ENCODE measurements around the gene GPC3. TPM values are rescaled to one million over a fixed set of nuclear protein-coding genes. Genes with fewer than 3 reads are reported as not detected.

GPC3 gene
- total RNA-seq, 1 experiment from 2014 or later = 5.7 TPM

DNA sequence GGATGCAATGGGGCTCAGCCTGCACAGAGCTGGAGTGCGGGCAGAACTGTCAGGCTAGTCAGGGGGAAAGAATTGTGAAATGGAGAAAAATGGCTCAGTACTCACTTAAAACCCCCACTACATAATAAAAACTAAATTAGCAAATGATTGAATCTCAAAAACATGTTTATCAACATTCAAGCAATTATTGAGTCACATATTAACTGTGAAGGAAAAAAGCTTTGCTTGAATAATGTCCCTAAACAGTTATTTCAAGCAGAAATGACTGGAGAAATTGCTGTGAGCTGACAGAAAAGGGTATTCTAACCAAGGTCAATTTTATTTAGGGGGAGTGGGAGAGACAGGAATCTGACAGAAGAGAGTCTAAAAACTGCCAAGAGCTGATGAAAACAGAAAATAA lies 37.4 kb downstream of the GPC3 start:
- H3K4me3 ChIP-seq = no peak overlapping the region
- no peak overlapping the region for H3K27ac ChIP-seq
- no peak for DNase-seq (ENCODE audit: low read depth in 1 of 2, low spot score in 2 of 2)
- H3K27me3 ChIP-seq (replicated peaks) = no peaks in the 10 kb centered on the region
- no peaks in the 10 kb centered on the region for H3K9me3 ChIP-seq (replicated peaks)
- no peaks in the 10 kb centered on the region for H3K36me3 ChIP-seq
- no peaks in the 10 kb centered on the region for H3K4me1 ChIP-seq (replicated peaks)

DNA sequence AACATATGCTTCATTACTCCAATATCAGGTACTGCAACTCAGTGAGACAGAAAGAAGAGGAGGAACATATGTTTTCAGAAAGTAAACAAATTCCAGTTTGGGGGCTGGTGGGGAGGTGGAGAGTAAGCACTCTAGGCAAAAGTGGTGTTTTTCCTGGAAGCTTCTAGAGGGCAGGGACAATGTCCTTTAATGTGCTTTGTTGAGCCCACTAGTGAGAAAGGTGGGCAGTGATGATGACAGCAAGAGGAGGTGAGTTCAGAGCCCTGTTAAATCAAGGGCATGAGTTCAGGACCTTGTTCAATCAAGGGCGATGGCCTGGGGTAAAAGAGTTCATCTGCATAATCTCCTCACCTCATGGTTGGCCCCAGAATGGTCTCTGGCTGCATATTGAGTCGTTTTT lies 38.4 kb downstream of the GPC3 start:
- no peaks in the 10 kb centered on the region for H3K27me3 ChIP-seq (replicated peaks)
- H3K4me3 ChIP-seq = no peak overlapping the region

DNA sequence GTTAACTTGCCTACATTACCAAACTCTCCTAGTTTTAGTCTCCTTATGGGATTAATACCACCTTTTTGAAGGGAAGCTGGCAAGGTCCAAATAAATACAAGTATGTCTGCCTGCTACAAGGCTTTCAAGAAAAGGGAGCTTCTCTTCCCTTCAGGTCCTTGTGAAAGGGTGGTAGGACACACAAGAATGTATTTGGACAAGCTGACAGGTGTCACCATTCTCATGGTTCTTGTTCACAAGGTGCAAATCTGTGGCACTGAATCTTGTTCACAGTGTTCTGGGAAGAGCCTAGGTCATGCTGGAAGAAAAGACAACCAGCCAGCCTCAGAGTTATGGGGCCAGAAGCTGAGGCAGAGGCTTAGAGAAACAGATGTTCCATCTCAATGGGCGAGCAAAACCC lies 41.9 kb downstream of the GPC3 start:
- H3K4me3 ChIP-seq = no peak overlapping the region
- DNase-seq (ENCODE audit: low read depth in 1 of 2, low spot score in 2 of 2) = no peak
- no peaks in the 10 kb centered on the region for H3K4me1 ChIP-seq (replicated peaks)
- H3K27ac ChIP-seq = no peak overlapping the region
- H3K9me3 ChIP-seq (replicated peaks) = no peaks in the 10 kb centered on the region
- no peaks in the 10 kb centered on the region for H3K36me3 ChIP-seq
- H3K27me3 ChIP-seq (replicated peaks) = no peaks in the 10 kb centered on the region

More for the DNA sequence above, 38.4 kb downstream of the GPC3 start:
- Histone ChIP-seq H3K27ac (no peak overlapping the region), H3K9me3 (replicated peaks) (no peaks in the 10 kb centered on the region), H3K36me3 (no peaks in the 10 kb centered on the region), H3K4me1 (replicated peaks) (no peaks in the 10 kb centered on the region)
- no peak for DNase-seq (ENCODE audit: low read depth in 1 of 2, low spot score in 2 of 2)

DNA sequence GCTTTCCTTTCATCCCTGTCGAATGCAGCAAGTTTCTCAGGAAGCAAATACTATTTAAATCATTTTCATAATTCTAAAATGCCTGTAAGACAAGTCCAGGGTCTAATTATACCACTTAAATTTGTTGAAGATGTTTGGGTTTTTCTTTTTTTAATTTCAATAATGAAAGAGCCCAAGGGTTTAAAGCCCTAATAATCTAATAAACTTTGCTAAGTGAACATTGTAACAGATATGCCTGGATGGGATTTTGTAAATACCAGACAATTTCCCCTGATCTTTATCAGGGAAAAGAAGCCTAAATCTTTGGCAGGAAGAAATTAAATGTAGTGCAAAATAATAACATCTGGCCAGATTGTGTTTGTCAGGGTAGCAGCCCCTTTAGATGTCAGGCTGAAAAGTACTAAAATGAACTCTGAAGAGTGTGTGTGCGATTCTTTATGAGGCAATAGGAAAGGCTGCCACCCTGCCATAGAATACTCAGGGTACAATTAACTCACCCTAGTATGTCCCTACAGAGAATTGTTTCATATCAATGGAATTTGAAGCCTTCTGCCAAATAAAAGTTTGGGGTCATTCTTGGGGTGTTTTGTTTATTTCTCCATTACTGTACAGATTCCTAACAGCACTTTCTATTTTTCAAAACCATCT lies 45.6 kb downstream of the GPC3 start:
- H3K4me1 ChIP-seq (replicated peaks) = no peaks in the 10 kb centered on the region
- no peaks in the 10 kb centered on the region for H3K9me3 ChIP-seq (replicated peaks)
- H3K27me3 ChIP-seq (replicated peaks) = no peaks in the 10 kb centered on the region
- H3K36me3 ChIP-seq = no peaks in the 10 kb centered on the region
- H3K4me3 ChIP-seq = no peak overlapping the region
- no peak for DNase-seq (ENCODE audit: low read depth in 1 of 2, low spot score in 2 of 2)
- H3K27ac ChIP-seq = no peak overlapping the region

DNA sequence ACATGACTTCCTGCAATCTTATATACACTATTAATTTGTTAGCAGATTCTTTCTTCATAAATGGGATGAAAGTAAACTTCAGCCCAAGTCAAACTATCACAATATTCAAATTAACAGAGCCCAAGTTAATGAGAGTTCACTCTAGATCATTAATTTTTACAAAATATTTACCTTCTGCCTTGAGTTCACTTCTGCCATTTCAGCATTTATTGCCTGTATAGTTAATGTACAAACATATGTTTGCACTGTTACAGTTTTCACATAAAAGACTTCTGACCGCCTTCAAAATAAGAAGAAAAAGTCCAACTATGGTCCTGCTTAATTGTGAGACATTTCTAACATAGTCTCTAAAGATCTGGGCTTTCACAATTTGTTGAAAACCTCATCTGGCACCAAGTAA lies 46.9 kb downstream of the GPC3 start:
- DNase-seq (ENCODE audit: low read depth in 1 of 2, low spot score in 2 of 2) = no peak
- Histone ChIP-seq H3K27ac (no peak overlapping the region), H3K36me3 (no peaks in the 10 kb centered on the region), H3K4me1 (replicated peaks) (no peaks in the 10 kb centered on the region), H3K27me3 (replicated peaks) (no peaks in the 10 kb centered on the region), H3K9me3 (replicated peaks) (no peaks in the 10 kb centered on the region), H3K4me3 (no peak overlapping the region)

DNA sequence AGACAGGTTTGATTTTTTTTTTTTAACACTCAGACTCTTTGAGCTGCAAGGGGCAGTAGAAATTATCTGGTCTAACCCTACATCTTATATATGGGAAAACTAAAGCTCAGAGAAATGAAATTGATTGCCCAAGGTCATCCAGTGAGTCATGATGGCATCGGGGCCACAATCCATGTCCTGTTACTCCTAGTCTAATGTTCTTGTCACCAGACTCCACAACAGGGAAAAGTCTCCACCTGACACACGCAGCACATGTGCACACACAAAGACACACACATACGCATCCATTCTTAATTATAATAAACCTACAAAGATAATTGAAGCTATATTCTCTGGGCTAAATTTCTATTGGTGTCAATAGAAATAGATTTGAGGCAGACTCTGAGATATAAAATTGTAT lies 48.4 kb downstream of the GPC3 start:
- DNase-seq (ENCODE audit: low read depth in 1 of 2, low spot score in 2 of 2) = no peak
- no peaks in the 10 kb centered on the region for H3K27me3 ChIP-seq (replicated peaks)
- H3K4me3 ChIP-seq = no peak overlapping the region
- no peak overlapping the region for H3K27ac ChIP-seq
- H3K36me3 ChIP-seq = no peaks in the 10 kb centered on the region
- H3K4me1 ChIP-seq (replicated peaks) = no peaks in the 10 kb centered on the region
- no peaks in the 10 kb centered on the region for H3K9me3 ChIP-seq (replicated peaks)

DNA sequence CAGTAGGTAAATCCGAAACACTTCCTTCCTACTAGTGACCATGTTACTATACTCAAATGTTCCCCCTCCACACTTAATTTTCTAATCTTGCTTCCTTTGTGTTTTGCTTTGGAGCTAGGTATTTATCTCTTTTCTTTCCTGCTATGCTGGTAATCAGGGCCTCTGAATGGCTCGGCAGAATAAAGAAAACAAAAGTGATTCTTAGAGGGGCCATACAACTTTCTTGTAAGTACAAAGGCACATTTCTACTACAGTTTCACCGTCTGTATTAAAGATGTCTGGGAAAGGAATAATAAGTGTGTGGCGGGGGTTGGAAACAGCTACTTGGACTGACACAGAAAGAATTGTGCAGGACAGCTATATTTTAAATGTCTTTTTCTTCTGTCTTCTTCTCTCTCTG lies 50.3 kb downstream of the GPC3 start:
- DNase-seq (ENCODE audit: low read depth in 1 of 2, low spot score in 2 of 2) = no peak
- Histone ChIP-seq H3K4me3 (no peak overlapping the region), H3K4me1 (replicated peaks) (no peaks in the 10 kb centered on the region), H3K9me3 (replicated peaks) (no peaks in the 10 kb centered on the region), H3K27me3 (replicated peaks) (no peaks in the 10 kb centered on the region), H3K27ac (no peak overlapping the region), H3K36me3 (no peaks in the 10 kb centered on the region)

DNA sequence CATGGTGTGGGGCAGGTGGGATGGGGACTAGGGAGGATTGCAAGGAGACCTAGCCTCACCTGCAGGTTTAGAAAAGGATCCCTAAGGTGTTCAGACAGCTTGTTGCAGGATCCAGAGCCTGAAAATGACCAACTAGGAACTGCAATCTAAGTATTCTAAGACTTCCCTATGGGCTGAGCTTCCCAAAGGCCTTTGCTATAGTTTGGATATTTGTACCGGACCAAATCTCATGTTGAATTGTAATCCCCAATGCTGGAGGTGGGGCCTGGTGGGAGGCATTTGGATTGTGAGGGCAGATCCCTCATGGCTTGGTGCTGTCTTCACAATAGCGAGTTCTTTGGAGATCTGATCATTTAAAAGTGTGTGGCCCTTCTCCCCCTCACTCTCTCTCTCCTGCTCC lies 52.1 kb downstream of the GPC3 start:
- H3K9me3 ChIP-seq (replicated peaks) = no peaks in the 10 kb centered on the region
- no peak overlapping the region for H3K27ac ChIP-seq
- H3K36me3 ChIP-seq = no peaks in the 10 kb centered on the region
- no peak for DNase-seq (ENCODE audit: low read depth in 1 of 2, low spot score in 2 of 2)
- no peaks in the 10 kb centered on the region for H3K27me3 ChIP-seq (replicated peaks)
- no peak overlapping the region for H3K4me3 ChIP-seq
- no peaks in the 10 kb centered on the region for H3K4me1 ChIP-seq (replicated peaks)

DNA sequence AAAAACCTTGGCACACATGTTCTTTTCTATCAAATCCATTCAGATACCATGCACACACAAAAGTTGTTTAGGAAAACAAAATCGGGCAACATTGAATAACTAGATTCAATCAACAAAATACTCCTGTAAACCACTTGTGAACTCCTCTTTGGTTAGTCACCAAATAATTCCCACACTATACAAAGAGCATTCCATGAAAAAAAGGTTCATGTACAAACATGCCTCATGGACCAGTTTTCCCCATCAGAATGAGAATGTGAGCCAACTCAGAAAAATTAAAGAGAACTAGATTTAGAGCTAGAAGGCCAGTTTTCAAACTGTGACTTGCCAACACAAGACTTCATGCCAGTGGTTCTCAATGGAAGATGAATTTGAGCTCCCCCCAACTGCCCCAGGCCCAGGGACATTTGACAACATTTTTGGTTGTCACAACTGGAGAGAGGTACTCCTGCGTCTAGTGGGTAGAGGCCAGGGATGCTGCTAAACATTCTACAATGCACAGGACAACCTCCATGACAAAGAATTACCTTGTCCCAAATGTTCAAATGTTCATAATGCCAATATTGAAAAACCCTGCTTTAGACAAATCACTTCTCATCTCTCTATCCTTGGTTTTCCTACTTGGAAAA lies 55.4 kb downstream of the GPC3 start:
- no peaks in the 10 kb centered on the region for H3K36me3 ChIP-seq
- H3K4me1 ChIP-seq (replicated peaks) = no peaks in the 10 kb centered on the region; the same call in 1 of the 2 replicates
- H3K4me3 ChIP-seq = no peak overlapping the region
- no peak for DNase-seq (ENCODE audit: low read depth in 1 of 2, low spot score in 2 of 2)
- no peak overlapping the region for H3K27ac ChIP-seq
- no peaks in the 10 kb centered on the region for H3K9me3 ChIP-seq (replicated peaks)
- H3K27me3 ChIP-seq (replicated peaks) = no peaks in the 10 kb centered on the region

DNA sequence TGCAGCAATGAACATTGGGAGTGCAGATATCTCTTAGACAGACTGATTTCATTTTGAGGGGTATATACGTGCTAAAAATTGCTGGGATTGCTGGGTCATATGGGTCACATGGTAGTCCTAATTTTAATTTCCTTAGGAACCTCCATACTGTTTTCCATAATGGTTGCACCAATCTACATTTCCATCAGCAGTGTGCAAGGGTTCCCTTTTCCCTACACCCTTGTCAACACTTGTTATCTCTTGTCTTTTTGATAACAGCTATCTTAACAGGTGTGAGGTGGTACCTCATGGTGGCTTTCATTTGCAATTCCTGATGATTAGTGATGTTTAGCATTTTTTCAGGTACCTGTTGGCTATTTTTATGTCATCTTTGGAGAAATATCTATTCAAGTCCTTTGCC lies 57.0 kb downstream of the GPC3 start:
- Histone ChIP-seq H3K27me3 (replicated peaks) (no peaks in the 10 kb centered on the region), H3K9me3 (replicated peaks) (no peaks in the 10 kb centered on the region), H3K27ac (no peak overlapping the region), H3K36me3 (no peaks in the 10 kb centered on the region), H3K4me3 (no peak overlapping the region), H3K4me1 (replicated peaks) (peaks cover 3% of the 10 kb centered on the region; the same call in 1 of the 2 replicates)
- DNase-seq (ENCODE audit: low read depth in 1 of 2, low spot score in 2 of 2) = no peak

DNA sequence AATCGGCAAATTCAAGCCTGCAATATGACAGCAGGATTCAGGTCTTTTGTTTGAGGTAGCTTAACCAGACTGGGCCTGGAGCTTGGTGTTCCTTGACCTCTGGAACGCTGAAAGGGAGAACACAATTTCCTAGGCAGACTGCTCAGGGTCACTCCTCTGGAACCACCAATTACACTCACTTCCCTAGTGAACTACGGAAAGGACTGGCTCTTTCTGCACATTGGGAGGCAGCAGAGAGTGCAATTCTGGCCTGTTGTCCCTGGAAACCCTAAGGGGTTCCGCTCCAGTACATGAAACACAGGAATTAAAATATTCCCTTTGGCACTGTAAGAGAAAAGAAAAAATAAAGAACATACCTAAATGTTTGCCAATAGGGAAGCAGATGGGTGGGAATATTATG lies 58.6 kb downstream of the GPC3 start:
- no peaks in the 10 kb centered on the region for H3K9me3 ChIP-seq (replicated peaks)
- no peak for DNase-seq (ENCODE audit: low read depth in 1 of 2, low spot score in 2 of 2)
- peaks cover 8% of the 10 kb centered on the region; the same call in 1 of the 2 replicates for H3K4me1 ChIP-seq (replicated peaks)
- no peak overlapping the region for H3K27ac ChIP-seq
- H3K27me3 ChIP-seq (replicated peaks) = no peaks in the 10 kb centered on the region
- no peak overlapping the region for H3K4me3 ChIP-seq
- H3K36me3 ChIP-seq = no peaks in the 10 kb centered on the region

DNA sequence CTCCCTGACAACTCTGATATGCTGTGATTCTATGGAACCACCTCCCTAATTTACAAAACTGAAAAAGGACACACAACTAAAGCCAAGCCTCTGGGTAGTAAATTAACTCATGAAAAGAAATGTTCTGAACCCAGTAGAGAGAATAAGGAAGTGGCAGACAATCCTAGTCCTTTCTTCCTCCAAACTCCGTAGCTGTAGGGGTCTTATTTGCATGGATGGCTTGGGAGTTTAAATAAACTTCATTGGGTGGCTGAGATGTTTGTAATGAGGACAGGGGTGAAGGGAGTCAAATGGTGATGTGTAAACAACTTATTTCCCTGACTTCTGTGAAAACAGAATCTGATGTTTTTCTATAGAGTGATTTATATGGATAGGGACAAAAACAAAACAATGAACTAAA lies 59.3 kb downstream of the GPC3 start:
- no peak overlapping the region for H3K4me3 ChIP-seq
- H3K9me3 ChIP-seq (replicated peaks) = no peaks in the 10 kb centered on the region
- no peaks in the 10 kb centered on the region for H3K36me3 ChIP-seq
- no peak overlapping the region for H3K27ac ChIP-seq
- peaks cover 8% of the 10 kb centered on the region; the same call in 1 of the 2 replicates for H3K4me1 ChIP-seq (replicated peaks)
- no peaks in the 10 kb centered on the region for H3K27me3 ChIP-seq (replicated peaks)
- DNase-seq (ENCODE audit: low read depth in 1 of 2, low spot score in 2 of 2) = no peak

DNA sequence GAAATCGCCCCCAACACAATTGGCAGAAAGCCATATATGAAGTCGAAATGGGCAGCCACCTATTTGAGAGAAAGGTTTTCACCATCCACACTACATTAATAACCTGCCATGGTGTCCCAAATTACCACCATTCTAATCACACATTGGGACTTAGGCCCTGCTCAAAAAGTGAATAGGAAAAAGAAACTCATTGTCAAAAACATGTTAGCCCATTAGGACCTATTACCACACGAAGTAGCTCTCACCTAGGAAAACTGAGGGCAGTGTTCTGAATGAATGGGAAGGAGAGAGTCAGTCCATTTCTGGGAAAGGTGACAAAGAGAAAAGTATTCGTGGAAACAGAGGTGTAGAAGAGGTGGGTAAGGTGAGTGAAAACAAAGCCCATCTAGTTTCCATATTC lies 60.8 kb downstream of the GPC3 start:
- no peak for DNase-seq (ENCODE audit: low read depth in 1 of 2, low spot score in 2 of 2)
- Histone ChIP-seq H3K27me3 (replicated peaks) (no peaks in the 10 kb centered on the region), H3K4me1 (replicated peaks) (peaks cover 8% of the 10 kb centered on the region; the same call in 1 of the 2 replicates), H3K9me3 (replicated peaks) (no peaks in the 10 kb centered on the region), H3K36me3 (no peaks in the 10 kb centered on the region), H3K4me3 (no peak overlapping the region), H3K27ac (no peak overlapping the region)

DNA sequence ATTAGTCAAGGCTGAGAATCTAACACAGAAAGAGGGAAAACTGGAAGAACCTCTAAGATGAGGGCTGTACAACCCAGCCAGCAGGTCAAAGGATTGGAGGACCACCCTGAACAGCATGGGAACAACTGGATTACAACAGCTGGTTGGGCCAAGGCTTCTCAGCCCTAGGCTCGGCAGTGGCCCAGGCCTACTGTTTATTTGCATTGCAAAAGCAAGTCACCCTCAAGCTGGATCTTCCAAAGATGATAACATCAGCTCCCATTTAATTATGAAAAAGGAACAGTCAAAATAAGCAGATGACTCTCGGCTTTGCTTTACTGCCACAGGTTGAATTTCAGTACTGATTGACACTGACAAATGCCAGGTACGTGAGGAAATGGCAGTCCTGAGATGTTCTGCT lies 61.8 kb downstream of the GPC3 start:
- Histone ChIP-seq H3K27me3 (replicated peaks) (no peaks in the 10 kb centered on the region), H3K27ac (no peak overlapping the region), H3K4me1 (replicated peaks) (peaks cover 8% of the 10 kb centered on the region; the same call in 1 of the 2 replicates), H3K9me3 (replicated peaks) (no peaks in the 10 kb centered on the region), H3K36me3 (no peaks in the 10 kb centered on the region), H3K4me3 (no peak overlapping the region)
- no peak for DNase-seq (ENCODE audit: low read depth in 1 of 2, low spot score in 2 of 2)

DNA sequence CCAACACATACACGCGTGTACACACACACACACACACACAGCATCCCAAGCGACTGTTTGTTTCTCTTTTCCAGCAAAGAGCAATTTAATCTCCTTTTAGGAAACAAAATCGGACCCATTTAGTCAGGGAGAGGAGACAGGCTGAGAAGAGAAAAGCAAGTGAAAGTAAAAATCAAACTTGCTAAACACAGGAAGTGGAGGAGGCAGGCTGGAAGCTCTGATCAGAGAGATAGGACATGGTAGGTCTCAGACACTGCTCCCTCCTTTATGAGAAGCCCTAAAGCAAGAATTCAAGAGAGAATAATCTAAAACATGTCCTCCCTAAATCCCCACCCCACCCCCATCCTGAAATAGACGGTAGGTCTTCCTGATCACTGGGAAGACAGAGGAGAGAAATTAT lies 62.3 kb downstream of the GPC3 start:
- Histone ChIP-seq H3K27me3 (replicated peaks) (no peaks in the 10 kb centered on the region), H3K4me3 (no peak overlapping the region), H3K27ac (no peak overlapping the region), H3K9me3 (replicated peaks) (no peaks in the 10 kb centered on the region), H3K36me3 (no peaks in the 10 kb centered on the region), H3K4me1 (replicated peaks) (peaks cover 8% of the 10 kb centered on the region; the same call in 1 of the 2 replicates)
- peak in 1 of 2 experiments; percentile 10 for DNase-seq (ENCODE audit: low read depth in 1 of 2, low spot score in 2 of 2)
